NCI-H1417 (cell line): ENCODE results near the gene GPD1.

ENCODE experiments used
- DNase-seq, 3 experiments: peaks; one replicate each; lab custom pipeline; 2025; lab: John Stamatoyannopoulos, UW

GPD1 gene

GRCh38 chr12:50101663-50102062 lies 2.1 kb upstream of the GPD1 start:
- DNase-seq: peak; percentile 4 to 45 (median 24)

GRCh38 chr12:50102131-50102531 lies 1.7 kb upstream of the GPD1 start:
- DNase-seq: no peak

- no peak for DNase-seq
Measured at GRCh38 chr12:50102646-50103309, 1.0 kb upstream of the GPD1 start.

- no peak for DNase-seq
Measured at GRCh38 chr12:50103351-50103750, 457 bp upstream of the GPD1 start.

- no peak for DNase-seq
Measured at GRCh38 chr12:50104417-50105366, 884 bp downstream of the GPD1 start.

GRCh38 chr12:50105913-50106450 lies 2.2 kb downstream of the GPD1 start:
- DNase-seq: no peak

GRCh38 chr12:50106907-50107306 lies 3.1 kb downstream of the GPD1 start:
- DNase-seq: no peak

GRCh38 chr12:50107416-50108268 lies 3.8 kb downstream of the GPD1 start:
- peak in 1 of 3 experiments; percentile 42 for DNase-seq

- DNase-seq: no peak
Measured at GRCh38 chr12:50109319-50109718, 5.5 kb downstream of the GPD1 start.

GRCh38 chr12:50110127-50110761 lies 6.4 kb downstream of the GPD1 start:
- DNase-seq: peak in 1 of 3 experiments; percentile 34

GRCh38 chr12:50110762-50111351 lies 7.0 kb downstream of the GPD1 start:
- DNase-seq: peak in 2 of 3 experiments; percentile 43 to 69

GRCh38 chr12:50111395-50111692 lies 7.5 kb downstream of the GPD1 start:
- no peak for DNase-seq

- DNase-seq: peak; percentile 100
Measured at GRCh38 chr12:50111693-50112455, 8.1 kb downstream of the GPD1 start, which contains the start of gene COX14. Gene COX14, plus strand, starts transcription at chr12:50112236. Its CDS starts 7,808 bp downstream, at chr12:50120044.

- peak in 1 of 3 experiments; percentile 51 for DNase-seq
Measured at GRCh38 chr12:50112456-50113218, 8.8 kb downstream of the GPD1 start.

- DNase-seq: peak in 1 of 3 experiments; percentile 43
Measured at GRCh38 chr12:50117057-50117622, 13.3 kb downstream of the GPD1 start.

GRCh38 chr12:50119387-50119786 lies 15.6 kb downstream of the GPD1 start:
- no peak for DNase-seq

GRCh38 chr12:50120521-50120920 lies 16.7 kb downstream of the GPD1 start:
- no peak for DNase-seq

GRCh38 chr12:50120953-50121352 lies 17.1 kb downstream of the GPD1 start:
- DNase-seq: no peak

GRCh38 chr12:50121641-50122040 lies 17.8 kb downstream of the GPD1 start:
- no peak for DNase-seq
